Left renal pelvis (tissue), 4 donors: ENCODE results near the gene CELF5. TPM values are rescaled to one million over a fixed set of nuclear protein-coding genes. Genes with fewer than 3 reads are reported as not detected.
"Not testable (repeated sequence)": the region's sequence is repeated elsewhere in the genome, so short reads cannot be mapped to it uniquely, and the experiment has no call there.

Experiments used
- DNase-seq, 4 donors: peaks; one replicate each; pipeline ENCODE4 v3.0.0-alpha.2; 2013; ENCODE audit warnings: low read depth in 4 of 4, low spot score in 3 of 4
- polyA plus RNA-seq, 4 donors: library from polyadenylated mRNA; unstranded; fragments of 120-200 nt; gene quantifications; one replicate each; pipeline ENCODE4 v1.2.1, GENCODE V29; 2013; ENCODE audit not compliant: insufficient read length in 4 of 4

The CELF5 gene
- polyA plus RNA-seq, 4 donors, result 0.76 to 1.3 (median 0.97) TPM

DNA sequence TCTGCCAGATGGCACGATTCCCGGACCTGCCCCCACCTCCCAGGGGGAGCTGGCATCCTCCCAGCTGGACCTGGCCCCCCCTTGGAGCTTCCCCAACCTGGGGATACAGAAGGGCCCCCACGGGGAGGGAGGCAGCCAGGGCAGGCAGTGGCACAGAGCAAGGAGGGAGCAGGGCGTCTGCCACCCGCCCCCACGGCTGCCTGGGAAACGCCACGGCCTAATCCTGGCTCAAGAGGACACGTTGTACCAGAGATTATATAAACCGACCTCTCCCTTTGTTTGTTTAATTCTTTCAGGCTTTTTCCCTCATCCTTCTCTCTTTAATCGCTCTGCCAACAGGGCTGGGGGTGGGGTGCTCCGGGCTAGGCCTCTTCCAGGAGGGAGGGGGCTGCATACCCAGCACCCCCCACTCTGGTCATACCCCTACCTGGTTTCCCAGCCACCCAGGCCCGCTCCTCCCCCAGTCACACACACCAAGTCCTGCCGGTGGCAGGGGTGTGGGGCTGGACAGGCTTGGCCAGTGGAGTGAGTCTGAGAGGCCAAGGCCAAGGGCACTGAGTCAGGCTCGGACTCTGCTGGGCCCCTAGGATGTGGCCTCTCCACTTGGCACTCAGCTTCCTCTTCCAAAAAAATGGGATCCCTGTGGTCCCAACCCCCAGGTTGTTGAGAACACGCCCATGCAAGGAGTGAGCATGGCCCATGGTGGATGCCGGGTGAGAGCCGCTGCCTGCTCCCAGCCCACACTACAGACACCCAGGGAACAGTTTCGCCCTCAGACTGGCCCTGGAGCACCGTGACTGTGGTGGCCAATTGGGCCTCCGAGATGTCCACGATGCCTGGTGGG is 112.4 kb downstream of the CELF5 start:
- DNase-seq, result no peak

- no peak for DNase-seq
These were observed 114.2 kb downstream of the CELF5 start for GRCh38 chr19:3338541-3339181.

GRCh38 chr19:3340340-3340739 is 115.9 kb downstream of the CELF5 start:
- DNase-seq, result no peak

- no peak for DNase-seq
These were observed 117.8 kb downstream of the CELF5 start for GRCh38 chr19:3342246-3342645.

DNA sequence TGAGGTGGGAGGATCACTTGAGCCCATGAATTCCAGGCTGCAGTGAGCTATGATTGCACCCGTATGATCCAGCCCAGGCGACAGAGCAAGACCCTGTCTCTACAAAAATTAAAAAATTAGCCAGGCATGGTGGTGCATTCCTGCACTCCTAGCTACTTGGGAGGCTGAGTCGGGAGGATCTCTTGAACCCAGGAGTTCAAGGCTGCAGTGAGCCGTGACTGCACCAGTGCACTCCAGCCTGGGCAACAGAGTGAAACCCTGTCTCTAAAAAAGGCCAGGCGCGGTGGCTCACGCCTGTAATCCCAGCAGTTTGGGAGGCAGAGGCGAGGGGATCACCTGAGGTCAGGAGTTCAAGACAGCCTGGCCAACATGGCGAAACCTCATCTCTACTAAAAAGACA is 118.5 kb downstream of the CELF5 start:
- not testable (repeated sequence) for DNase-seq

DNA sequence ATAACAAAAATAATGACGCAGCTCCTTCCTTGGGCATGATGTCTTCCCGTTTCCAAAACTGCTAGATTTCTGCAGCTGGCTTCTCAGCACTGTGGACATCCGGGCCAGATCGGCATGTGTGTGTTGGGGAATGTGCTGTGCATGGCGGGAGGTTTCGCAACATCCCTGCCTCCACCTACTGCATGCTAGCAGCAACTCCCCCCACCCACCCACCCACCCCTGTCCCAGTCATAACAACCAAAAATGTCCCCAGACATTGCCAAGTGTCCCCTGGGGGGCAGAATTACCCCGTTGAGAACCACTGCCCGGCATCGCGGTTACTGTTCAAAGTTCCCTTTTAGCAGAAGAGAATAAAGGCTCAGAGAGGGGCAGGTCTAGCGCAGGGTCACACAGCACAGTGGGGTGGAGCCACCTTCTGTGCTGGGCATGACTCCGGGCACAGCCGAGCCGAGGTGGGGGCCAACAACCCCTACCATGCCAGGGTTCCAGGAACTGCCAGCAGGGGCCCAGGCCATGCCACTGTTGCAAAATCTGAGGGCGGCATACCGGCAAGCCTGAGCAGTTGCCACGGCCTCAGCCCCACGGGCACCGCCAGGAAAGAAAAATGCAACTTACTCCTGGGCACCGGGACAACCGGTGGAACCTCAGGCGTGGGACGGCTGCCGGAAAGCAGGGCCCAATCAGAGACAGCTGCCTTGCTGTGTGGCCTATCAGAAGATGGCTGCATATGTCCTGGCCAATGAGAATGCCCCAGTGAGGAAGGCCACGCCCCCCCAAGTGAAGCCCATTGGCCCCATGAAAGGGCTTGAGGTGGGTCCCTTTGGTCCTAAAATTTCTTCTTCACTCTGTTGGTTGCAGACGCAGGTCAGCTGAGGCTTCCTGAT is 119.4 kb downstream of the CELF5 start:
- DNase-seq, result no peak

- DNase-seq, result no peak
These were observed 120.4 kb downstream of the CELF5 start for GRCh38 chr19:3344608-3345598.

DNA sequence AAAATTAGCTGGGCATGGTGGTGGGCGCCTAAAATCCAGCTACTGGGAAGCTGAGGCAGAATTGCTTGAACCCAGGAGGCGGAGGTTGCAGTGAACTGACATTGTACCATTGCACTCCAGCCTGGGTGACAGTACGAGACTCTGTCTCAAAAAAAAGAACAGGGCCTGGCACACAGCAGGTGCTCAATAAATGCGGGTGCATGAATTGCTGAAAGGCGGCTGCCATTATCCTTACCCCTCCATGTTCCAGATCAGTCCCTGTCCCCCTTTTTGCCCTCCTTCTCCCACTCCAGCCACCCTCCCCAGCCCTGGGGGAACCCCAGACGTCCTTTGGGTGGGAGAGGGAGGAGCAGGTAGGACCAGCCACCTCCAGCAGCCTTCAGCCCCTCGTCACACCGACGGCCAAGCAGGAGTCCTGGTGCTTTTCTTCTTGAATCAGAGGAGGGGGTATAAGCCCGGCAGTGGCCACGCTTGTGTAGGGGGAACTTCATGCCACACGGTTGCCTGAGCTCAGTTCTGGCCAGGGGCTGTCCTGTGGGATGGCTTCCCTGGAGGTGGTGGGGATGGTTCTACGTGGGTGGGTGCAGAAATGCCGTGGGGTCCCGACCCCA is 121.5 kb downstream of the CELF5 start:
- no peak for DNase-seq

Other genes with a start within 250 kb of the CELF5 start
- 10 to 100 TPM in 1 of 4 donors, 1 to 10 TPM in 3; 1.9 to 10.5 (median 7.5) TPM for gene TLE6, start 247.1 kb upstream of the CELF5 start, polyA plus RNA-seq
- gene TLE2, start 195.4 kb upstream of the CELF5 start, polyA plus RNA-seq, result 10 to 100 TPM; 39.1 to 68.7 (median 43.7) TPM
- gene TLE5, start 162.2 kb upstream of the CELF5 start, polyA plus RNA-seq, result 100 to 1,000 TPM; 425 to 627 (median 469) TPM
- 10 to 100 TPM; 49.1 to 58.9 (median 54.2) TPM for gene GNA11, start 130.3 kb upstream of the CELF5 start, polyA plus RNA-seq
- gene GNA15, start 88.6 kb upstream of the CELF5 start, polyA plus RNA-seq, result 1 to 10 TPM in 3 of 4 donors, under 1 TPM in 1; 0.96 to 2.2 (median 1.1) TPM
- gene S1PR4, start 45.9 kb upstream of the CELF5 start, polyA plus RNA-seq, result under 1 TPM; 0.21 to 0.54 (median 0.32) TPM
- 10 to 100 TPM; 28.1 to 50.9 (median 32.1) TPM for gene NCLN, start 38.7 kb upstream of the CELF5 start, polyA plus RNA-seq
- gene NFIC, start 141.9 kb downstream of the CELF5 start, polyA plus RNA-seq, result 10 to 100 TPM; 21.7 to 57.6 (median 26.6) TPM